ENCODE measurements around the gene CHGA. TPM values are rescaled to one million over a fixed set of nuclear protein-coding genes. Genes with fewer than 3 reads are reported as not detected.

Gene CHGA
- total RNA-seq, 1 experiment from 2014 or later = not detected

DNA sequence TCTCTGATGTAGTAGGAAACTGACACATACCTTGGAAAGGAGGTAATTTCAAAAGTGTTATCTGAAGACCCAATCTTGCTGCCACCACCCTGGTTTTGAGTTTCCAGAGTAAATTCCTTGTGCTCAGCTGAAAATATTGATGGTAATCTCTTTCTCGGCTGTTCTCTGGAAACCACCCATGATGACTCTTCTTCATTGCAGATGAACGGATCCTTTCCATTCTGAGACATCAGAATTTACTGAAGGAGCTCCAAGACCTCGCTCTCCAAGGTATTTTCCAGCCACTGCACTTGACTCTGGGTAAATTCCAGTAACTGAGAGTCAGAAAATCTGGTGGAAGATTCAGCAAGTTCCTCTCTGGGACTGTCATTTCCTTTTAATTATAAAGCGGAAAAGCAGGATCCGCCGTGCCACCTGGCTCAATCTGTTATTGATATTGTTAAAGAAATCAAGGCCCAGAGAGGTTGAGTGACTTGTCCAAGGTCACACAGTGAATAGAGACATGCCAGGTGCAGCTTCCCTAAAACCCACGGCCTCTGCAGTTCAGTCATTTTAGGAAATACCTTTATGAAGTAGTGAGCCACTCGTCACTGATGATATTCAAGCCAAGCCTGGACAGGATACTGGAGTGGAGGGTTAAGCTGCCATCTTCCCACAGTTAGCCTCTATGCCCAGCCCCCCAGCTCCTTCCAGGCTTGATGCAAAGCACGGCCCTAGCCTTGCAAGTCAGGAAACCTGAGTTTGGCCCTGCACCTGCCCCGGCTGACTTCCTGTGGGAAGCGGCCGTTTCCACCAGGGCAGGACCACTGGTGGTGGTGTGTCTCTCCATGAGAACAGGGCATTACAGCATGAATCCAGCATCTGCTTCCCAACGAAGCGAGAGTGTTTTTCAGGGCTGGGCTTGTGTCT, 4.7 kb downstream of the CHGA start:
- ChIA-PET RAD21 (ENCODE audit: low non-redundant PET in 1 of 2, low total read pairs in 2 of 2, uncharacterized antibody in 2 of 2, unreplicated experiment in 2 of 2) (no interaction called here), POLR2A (no interaction called here), CTCF (no interaction called here)
- H3K27me3 ChIP-seq (ENCODE audit: insufficient read depth, low read length) = peaks cover 11% of the 10 kb centered on the region; the same call in 1 of the 2 replicates
- H4K20me1 ChIP-seq (ENCODE audit: insufficient read depth) = no peaks in the 10 kb centered on the region
- BruUV-seq (replicated peaks) = no TSS peak
- no peak overlapping the region for H3K4me3 ChIP-seq (replicated peaks in 1 of 2; ENCODE audit: low read depth in 1 of 2, low read length in 2 of 2)
- no peaks in the 10 kb centered on the region for H3K36me3 ChIP-seq (ENCODE audit: control insufficient read depth in 1 of 2, insufficient read depth in 2 of 2, low read length in 2 of 2)
- no peak overlapping the region for H3K4me2 ChIP-seq (ENCODE audit: low read length)
- no peaks in the 10 kb centered on the region for H3K4me1 ChIP-seq (ENCODE audit: control insufficient read depth in 1 of 2, insufficient read depth in 2 of 2, low read length in 2 of 2)
- H3K9me3 ChIP-seq (ENCODE audit: control insufficient read depth in 1 of 2, insufficient read depth in 1 of 2, low read depth in 1 of 2, low read length in 2 of 2) = no peaks in the 10 kb centered on the region
- intact Hi-C loops (cut with micrococcal nuclease) = no loop called here
- H3K27ac ChIP-seq (ENCODE audit: low read depth, low read length) = no peak overlapping the region
- TF ChIP-seq ZFX (IDR thresholded peaks at IDR 0.05) = no peak
- no peak for TF ChIP-seq EZH2 (IDR thresholded peaks at IDR 0.05)
- no peak for TF ChIP-seq ATF3 (IDR thresholded peaks at IDR 0.05)
- DNase-seq (ENCODE audit: low read depth, low spot score) (no peak), ATAC-seq (no peak)
- no peaks in the 10 kb centered on the region for H3K79me2 ChIP-seq (ENCODE audit: insufficient read depth, low read length)
- H2AFZ ChIP-seq (ENCODE audit: low read depth, low read length, poor library complexity, severe bottlenecking) = no peak overlapping the region
- H3K9me2 ChIP-seq (ENCODE audit: insufficient read depth) = no peaks in the 10 kb centered on the region
- no peak overlapping the region for H3K9ac ChIP-seq (ENCODE audit: low read length)

- intact Hi-C loops (cut with micrococcal nuclease) = no loop called here
- H3K9me2 ChIP-seq (ENCODE audit: insufficient read depth) = no peaks in the 10 kb centered on the region
- no peak overlapping the region for H2AFZ ChIP-seq (ENCODE audit: low read depth, low read length, poor library complexity, severe bottlenecking)
- H3K4me2 ChIP-seq (ENCODE audit: low read length) = no peak overlapping the region
- no peaks in the 10 kb centered on the region for H3K9me3 ChIP-seq (ENCODE audit: control insufficient read depth in 1 of 2, insufficient read depth in 1 of 2, low read depth in 1 of 2, low read length in 2 of 2)
- no peak overlapping the region for H3K9ac ChIP-seq (ENCODE audit: low read length)
- no peaks in the 10 kb centered on the region for H3K36me3 ChIP-seq (ENCODE audit: control insufficient read depth in 1 of 2, insufficient read depth in 2 of 2, low read length in 2 of 2)
- no peaks in the 10 kb centered on the region for H3K79me2 ChIP-seq (ENCODE audit: insufficient read depth, low read length)
- no TSS peak for BruUV-seq (replicated peaks)
- peaks cover 11% of the 10 kb centered on the region; the same call in 1 of the 2 replicates for H3K27me3 ChIP-seq (ENCODE audit: insufficient read depth, low read length)
- DNase-seq (ENCODE audit: low read depth, low spot score) (no peak), ATAC-seq (no peak)
- no peak overlapping the region for H3K27ac ChIP-seq (ENCODE audit: low read depth, low read length)
- TF ChIP-seq EZH2 (IDR thresholded peaks at IDR 0.05) = no peak
- H3K4me1 ChIP-seq (ENCODE audit: control insufficient read depth in 1 of 2, insufficient read depth in 2 of 2, low read length in 2 of 2) = no peaks in the 10 kb centered on the region
- ChIA-PET CTCF (no interaction called here), RAD21 (ENCODE audit: low non-redundant PET in 1 of 2, low total read pairs in 2 of 2, uncharacterized antibody in 2 of 2, unreplicated experiment in 2 of 2) (no interaction called here), POLR2A (no interaction called here)
- H3K4me3 ChIP-seq (replicated peaks in 1 of 2; ENCODE audit: low read depth in 1 of 2, low read length in 2 of 2) = no peak overlapping the region
- H4K20me1 ChIP-seq (ENCODE audit: insufficient read depth) = no peaks in the 10 kb centered on the region
These were observed 5.3 kb downstream of the CHGA start for GRCh38 chr14:92928258-92928629.

Measured in HCT116 (cell line).